A549 treated with GW870086 at 1 μM for 4 hours (cell line): ENCODE measurements around the gene G2E3. TPM values are rescaled to one million over a fixed set of nuclear protein-coding genes. Genes with fewer than 3 reads are reported as not detected.

Experiments
- total RNA-seq: library from RNA; stranded (reverse); fragments of 200-300 nt; extraction: Qiagen RNA extraction; gene quantifications from 5 replicates; pipeline ENCODE4 v1.2.3, GENCODE V29; 2022; ENCODE audit warnings: low read depth

The G2E3 gene, protein sequence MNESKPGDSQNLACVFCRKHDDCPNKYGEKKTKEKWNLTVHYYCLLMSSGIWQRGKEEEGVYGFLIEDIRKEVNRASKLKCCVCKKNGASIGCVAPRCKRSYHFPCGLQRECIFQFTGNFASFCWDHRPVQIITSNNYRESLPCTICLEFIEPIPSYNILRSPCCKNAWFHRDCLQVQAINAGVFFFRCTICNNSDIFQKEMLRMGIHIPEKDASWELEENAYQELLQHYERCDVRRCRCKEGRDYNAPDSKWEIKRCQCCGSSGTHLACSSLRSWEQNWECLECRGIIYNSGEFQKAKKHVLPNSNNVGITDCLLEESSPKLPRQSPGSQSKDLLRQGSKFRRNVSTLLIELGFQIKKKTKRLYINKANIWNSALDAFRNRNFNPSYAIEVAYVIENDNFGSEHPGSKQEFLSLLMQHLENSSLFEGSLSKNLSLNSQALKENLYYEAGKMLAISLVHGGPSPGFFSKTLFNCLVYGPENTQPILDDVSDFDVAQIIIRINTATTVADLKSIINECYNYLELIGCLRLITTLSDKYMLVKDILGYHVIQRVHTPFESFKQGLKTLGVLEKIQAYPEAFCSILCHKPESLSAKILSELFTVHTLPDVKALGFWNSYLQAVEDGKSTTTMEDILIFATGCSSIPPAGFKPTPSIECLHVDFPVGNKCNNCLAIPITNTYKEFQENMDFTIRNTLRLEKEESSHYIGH
- total RNA-seq = 9.7 to 18.4 TPM (median 16.5 TPM) in 5 replicates

DNA sequence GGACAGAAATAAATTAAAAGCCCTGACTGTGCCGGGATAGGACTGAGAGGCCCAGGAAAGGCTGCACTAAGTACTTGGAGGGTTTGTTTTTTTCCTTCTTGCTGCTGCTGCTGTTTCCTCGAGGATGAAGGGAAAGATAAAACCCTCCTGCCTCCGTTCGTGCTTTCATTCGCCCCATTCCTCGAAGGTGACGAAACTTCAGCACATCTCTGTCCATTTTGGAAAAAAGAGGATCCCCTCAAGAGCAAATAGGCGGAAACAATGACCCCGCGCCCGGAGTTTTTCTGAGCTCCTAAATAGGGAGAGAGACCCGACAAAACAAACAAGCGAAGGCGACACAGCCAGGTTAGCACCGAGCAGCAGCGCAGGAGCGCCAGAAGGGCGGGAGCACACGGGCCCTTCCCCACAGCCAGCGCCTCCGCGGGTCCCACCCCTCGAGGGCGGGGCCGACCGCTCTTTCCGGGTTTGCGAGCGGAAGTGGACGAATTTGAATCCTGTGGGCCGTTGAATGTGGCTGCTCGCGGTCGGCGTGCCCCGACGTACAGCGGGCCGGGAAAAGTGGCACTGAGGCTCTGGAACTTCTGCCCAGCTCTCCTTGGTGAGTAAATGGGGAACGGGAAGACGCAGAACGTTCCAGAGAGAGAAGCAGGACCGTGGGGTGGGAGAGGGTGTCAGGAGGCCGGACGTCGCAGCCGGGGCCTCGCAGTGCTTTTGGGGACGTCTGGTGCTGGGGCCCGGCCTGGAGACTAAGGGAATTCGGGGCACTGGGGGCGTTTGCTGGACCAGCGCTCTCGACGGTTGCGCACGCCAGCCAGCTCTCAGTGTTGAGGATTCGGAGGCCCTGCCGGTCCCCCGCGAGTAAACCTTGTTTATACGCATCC lies at the start of gene G2E3:
G2E3 (plus strand) TSS at position 484 of the 881 bp plus-strand sequence. CDS start 21,922 bp downstream, outside the sequence.

DNA sequence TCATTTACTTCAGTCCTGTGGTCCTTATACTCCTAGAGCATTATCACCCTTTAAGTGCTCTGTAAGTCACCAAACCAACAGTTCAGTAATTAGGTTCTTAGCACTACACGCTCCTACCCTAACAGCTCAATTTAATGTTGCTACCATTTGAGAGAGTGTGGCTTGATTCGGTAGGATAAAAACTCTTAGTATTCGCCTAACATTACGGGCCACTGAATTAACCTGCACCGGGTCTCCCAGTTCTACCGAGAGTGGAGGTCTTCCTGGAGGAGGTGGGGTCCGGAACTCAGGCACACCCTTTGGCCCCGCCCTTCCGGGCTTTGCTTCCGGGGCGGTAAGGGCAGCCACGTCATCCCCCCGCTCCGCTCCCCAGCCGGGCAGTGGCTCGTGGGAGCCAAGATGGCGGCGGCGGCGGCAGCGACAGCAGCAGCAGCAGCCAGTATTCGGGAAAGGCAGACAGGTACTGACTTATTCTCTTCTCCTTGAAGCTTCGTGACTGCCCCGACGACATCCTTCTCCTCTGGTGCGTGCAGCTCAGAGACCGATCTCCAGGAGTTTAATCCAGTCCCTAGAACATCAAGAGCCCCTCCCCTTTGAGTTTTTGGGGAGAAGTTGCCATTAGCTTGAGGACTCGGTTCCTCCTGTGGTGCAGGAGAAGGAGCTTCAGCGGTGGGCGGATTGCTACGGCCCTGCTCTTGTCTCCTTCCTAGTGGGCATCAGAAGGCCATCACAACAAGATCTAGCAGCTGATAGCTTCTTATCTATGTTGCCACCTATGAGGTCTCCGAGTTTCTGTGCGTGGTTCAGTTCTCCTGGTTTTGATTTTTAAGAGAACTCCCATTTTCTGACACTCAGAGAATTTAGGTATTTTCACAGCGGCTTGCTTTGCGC lies 63.2 kb downstream of the G2E3 start, which contains the start of gene SCFD1:
SCFD1 (plus strand) TSS at position 380 of the 891 bp plus-strand sequence; CDS start at position 400, 20 bp downstream.

Other genes with a start within 250 kb of the G2E3 start
- gene SCFD1, start 63.2 kb downstream of the G2E3 start, total RNA-seq = 30.5 to 41.9 TPM (median 38.2 TPM) in 5 replicates